ENCODE data around the gene PACRGL.
"Not testable (repeated sequence)": the region's sequence is repeated elsewhere in the genome, so short reads cannot be mapped to it uniquely, and the experiment has no call there.

The PACRGL gene

GRCh38 chr4:20724915-20725314 lies 24.7 kb downstream of the PACRGL start:
- no peak for DNase-seq

DNA sequence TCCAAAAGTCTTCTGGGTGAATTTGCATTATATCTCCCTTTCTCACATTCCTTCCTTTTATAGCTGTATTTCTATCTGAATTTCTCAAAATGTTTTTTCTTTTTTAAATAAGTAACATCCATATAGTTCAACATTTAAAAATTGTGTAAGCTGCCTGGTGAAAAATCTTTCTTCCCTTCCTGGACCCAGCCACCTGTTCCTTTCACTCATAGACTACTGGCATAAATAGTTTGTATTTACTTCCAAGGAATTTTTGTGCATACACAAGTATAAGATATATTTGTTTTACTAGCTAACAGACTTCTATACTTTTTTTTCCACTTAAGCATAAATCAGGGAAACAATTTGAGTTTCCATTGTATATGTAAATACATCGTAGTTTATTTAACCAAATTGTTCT lies 35.7 kb downstream of the PACRGL start:
- no peak for DNase-seq

GRCh38 chr4:20746000-20746399 lies 45.7 kb downstream of the PACRGL start:
- not testable (repeated sequence) for DNase-seq

- DNase-seq: no peak
These were observed 52.4 kb downstream of the PACRGL start for GRCh38 chr4:20752641-20753040.

DNA sequence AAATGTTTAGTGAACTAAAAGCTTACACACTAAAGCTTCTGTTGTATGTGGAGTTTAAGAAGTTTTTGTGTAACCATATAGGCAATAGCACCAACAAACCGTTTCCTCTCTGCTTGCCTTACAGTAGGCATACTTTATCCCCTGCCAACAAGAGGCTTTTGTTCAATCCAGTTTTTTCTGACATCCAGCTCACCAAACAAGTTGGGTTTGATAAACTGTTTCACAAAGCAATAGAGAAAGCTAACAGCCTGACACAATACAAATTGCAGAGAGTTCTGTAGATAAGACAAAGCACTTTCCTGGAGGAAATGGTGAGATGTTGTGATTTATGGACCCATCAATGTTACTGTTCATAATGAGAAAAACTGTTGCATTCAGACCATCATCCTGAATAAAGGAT lies 53.8 kb downstream of the PACRGL start:
- DNase-seq: no peak

DNA sequence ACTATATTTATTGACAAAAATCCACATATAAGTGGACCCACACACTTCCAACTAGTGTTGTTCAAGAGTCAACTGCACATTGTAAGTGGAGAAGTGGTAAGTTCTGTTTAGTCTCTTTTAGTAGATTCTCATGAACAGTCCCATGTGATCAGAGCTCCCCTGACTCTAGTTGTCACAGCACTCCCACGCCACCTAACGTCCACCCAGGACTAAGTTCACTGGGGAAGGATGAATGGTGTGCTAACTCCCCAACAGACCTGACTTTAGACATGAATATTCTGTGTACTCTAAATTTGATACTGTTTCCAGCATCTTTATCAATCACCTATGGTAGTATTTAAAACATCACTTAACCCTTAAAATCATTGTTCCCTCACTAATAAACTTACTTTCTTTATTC lies 59.8 kb downstream of the PACRGL start:
- no peak for DNase-seq

GRCh38 chr4:20761382-20761781 lies 61.1 kb downstream of the PACRGL start:
- no peak for DNase-seq

DNA sequence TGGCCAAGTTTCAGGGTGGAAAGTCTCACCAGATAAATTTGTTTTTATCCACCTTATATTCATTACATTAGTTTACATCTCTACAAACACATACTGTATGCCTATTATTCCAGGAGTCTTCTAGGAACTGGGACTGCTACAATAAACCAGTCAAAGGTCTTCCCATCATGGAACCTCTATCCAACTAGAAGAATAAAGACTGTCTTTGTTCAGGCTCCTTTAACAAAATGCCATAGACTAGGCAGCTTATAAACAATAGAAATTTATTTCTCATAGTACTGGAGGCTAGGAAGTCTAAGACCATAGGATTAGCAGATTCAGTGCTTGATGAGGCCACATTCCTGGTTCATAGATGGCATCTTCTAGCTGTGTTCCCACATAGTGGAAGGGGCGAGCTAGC lies 61.6 kb downstream of the PACRGL start:
- no peak for DNase-seq

GRCh38 chr4:20764366-20764992 lies 64.2 kb downstream of the PACRGL start:
- DNase-seq: no peak

- DNase-seq: no peak
These were observed 73.1 kb downstream of the PACRGL start for GRCh38 chr4:20773144-20773997.

DNA sequence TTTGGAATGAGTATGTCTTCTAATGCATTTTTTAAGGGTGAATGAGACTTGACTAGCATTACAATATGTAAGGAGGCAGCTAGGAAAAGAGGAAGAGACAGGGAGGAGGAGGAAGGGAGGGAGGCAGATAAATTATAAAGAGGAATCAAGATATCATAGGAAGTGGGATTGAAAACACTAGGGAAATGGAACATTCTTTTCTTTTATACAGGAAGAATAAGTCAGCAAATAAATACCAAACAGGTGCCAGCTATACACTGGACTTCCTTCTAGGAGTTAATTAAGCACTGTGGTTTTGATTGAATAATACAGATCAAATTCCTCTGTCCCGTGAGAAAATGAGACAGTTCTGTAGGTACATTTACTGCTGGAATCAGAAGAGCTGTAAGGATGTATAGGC lies 78.6 kb downstream of the PACRGL start:
- DNase-seq: no peak

GRCh38 chr4:20783134-20783533 lies 82.9 kb downstream of the PACRGL start:
- not testable (repeated sequence) for DNase-seq

- no peak for DNase-seq
These were observed 87.8 kb downstream of the PACRGL start for GRCh38 chr4:20787940-20788665.

All from NCI-H2171 (cell line).